Bronchial epithelial cell (primary cell): Measurements from ENCODE around the gene PSMC4. TPM values are rescaled to one million over a fixed set of nuclear protein-coding genes. Genes with fewer than 3 reads are reported as not detected.

Source experiments
- DNase-seq: peaks from one replicate; pipeline ENCODE4 v3.0.0-alpha.2; 2010; ENCODE audit warnings: low read depth
- FAIRE-seq: peaks from 2 replicates; lab custom pipeline; 2011; peaks lifted over from hg19 to GRCh38; lab: Jason Lieb, UNC
- H3K27me3 ChIP-seq: 2 replicates; pipeline ENCODE4 v1.5.1; 2011; ENCODE audit warnings: low read length; ENCODE audit not compliant: control insufficient read depth, insufficient read depth
- H3K36me3 ChIP-seq: 2 replicates; pipeline ENCODE4 v1.5.1; 2011; ENCODE audit warnings: low read length; ENCODE audit not compliant: control insufficient read depth, insufficient read depth
- H3K4me3 ChIP-seq: 2 replicates; pipeline ENCODE4 v1.5.1; 2011; ENCODE audit warnings: mild to moderate bottlenecking, low read depth, low read length, control low read depth
- CTCF ChIP-seq: IDR thresholded peaks from 2 replicates; pipeline ENCODE4 v1.5.1; 2011; ENCODE audit warnings: mild to moderate bottlenecking, moderate library complexity, low read length, control low read depth, inconsistent platforms; ENCODE audit not compliant: insufficient read depth, severe bottlenecking
- total RNA-seq: library from RNA; depleted of rRNA; stranded (reverse); fragments of >200 nt; gene quantifications from 2 replicates; pipeline ENCODE4 v1.2.1, GENCODE V29; 2014

PSMC4 gene
- total RNA-seq, result 89.2 and 99.3 TPM in 2 replicates

GRCh38 chr19:39970675-39971379 is at the start of gene PSMC4:
PSMC4 (plus strand) TSS chr19:39971165; CDS start chr19:39971203, 38 bp downstream.
- DNase-seq, result peak; percentile 98
- peak; percentile 98 for FAIRE-seq
- H3K36me3 ChIP-seq, result peaks cover 15% of the 10 kb centered on the region
- TF ChIP-seq CTCF, result peak; percentile 91
- H3K27me3 ChIP-seq, result no peaks in the 10 kb centered on the region
- H3K4me3 ChIP-seq, result peak within 1 kb of the TSS; percentile 53

- Histone ChIP-seq H3K4me3 (no peak overlapping the region), H3K27me3 (no peaks in the 10 kb centered on the region), H3K36me3 (no peaks in the 10 kb centered on the region)
- FAIRE-seq, result no peak
- DNase-seq, result no peak
- TF ChIP-seq CTCF, result no peak
These were observed 47.1 kb upstream of the PSMC4 start for GRCh38 chr19:39923862-39924261.

GRCh38 chr19:39924389-39924788 is 46.6 kb upstream of the PSMC4 start:
- TF ChIP-seq CTCF, result no peak
- Histone ChIP-seq H3K27me3 (no peaks in the 10 kb centered on the region), H3K4me3 (no peak overlapping the region), H3K36me3 (no peaks in the 10 kb centered on the region)
- no peak for DNase-seq
- no peak for FAIRE-seq

GRCh38 chr19:39924952-39925351 is 46.0 kb upstream of the PSMC4 start:
- DNase-seq, result no peak
- H3K4me3 ChIP-seq, result no peak overlapping the region
- H3K27me3 ChIP-seq, result no peaks in the 10 kb centered on the region
- TF ChIP-seq CTCF, result no peak
- no peak for FAIRE-seq
- H3K36me3 ChIP-seq, result no peaks in the 10 kb centered on the region

GRCh38 chr19:39926170-39926760 is 44.7 kb upstream of the PSMC4 start:
- H3K4me3 ChIP-seq, result no peak overlapping the region
- DNase-seq, result no peak
- TF ChIP-seq CTCF, result no peak
- H3K36me3 ChIP-seq, result no peaks in the 10 kb centered on the region
- FAIRE-seq, result no peak
- no peaks in the 10 kb centered on the region for H3K27me3 ChIP-seq
